ENCODE results near the gene UHRF1.
"Not testable (repeated sequence)": the region's sequence is repeated elsewhere in the genome, so short reads cannot be mapped to it uniquely, and the experiment has no call there.

The UHRF1 gene

DNA sequence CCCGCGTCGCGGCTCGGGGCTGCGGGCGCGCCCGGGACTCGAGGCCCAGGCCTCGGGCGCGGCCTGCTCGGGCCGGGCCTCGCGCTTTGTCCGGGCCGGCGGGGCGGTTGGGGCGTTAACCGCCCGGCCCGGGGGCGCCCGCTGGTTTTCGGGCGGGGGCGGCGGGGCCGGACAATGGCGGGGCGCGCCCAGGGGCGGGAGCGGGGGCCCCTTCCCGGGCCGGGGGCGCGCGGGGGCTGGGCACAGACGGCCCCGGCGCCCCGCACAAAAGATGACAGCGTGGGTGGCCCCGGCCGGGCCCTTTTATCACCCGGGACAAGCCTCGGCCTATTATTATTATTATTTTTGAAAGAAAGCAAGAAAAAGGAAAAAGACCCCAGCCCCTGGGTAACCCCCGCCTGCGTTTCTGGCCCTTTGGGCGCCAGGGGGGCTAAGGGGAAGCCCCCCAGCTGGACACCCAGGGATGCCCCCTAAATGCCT is 60.0 kb downstream of the UHRF1 start:
- FAIRE-seq (no peak), DNase-seq (ENCODE audit: insufficient read length, low spot score) (no peak)
- TF ChIP-seq PAX5 (IDR thresholded peaks at IDR 0.05; ENCODE audit: insufficient read depth, low read length, severe bottlenecking) (no peak), SPI1 (IDR thresholded peaks at IDR 0.05; ENCODE audit: low read depth, low read length) (no peak), POLR2A (IDR thresholded peaks at IDR 0.05; ENCODE audit: low read depth, low read length) (no peak), POU2F2 (IDR thresholded peaks at IDR 0.05; ENCODE audit: low read depth, low read length) (no peak)

DNA sequence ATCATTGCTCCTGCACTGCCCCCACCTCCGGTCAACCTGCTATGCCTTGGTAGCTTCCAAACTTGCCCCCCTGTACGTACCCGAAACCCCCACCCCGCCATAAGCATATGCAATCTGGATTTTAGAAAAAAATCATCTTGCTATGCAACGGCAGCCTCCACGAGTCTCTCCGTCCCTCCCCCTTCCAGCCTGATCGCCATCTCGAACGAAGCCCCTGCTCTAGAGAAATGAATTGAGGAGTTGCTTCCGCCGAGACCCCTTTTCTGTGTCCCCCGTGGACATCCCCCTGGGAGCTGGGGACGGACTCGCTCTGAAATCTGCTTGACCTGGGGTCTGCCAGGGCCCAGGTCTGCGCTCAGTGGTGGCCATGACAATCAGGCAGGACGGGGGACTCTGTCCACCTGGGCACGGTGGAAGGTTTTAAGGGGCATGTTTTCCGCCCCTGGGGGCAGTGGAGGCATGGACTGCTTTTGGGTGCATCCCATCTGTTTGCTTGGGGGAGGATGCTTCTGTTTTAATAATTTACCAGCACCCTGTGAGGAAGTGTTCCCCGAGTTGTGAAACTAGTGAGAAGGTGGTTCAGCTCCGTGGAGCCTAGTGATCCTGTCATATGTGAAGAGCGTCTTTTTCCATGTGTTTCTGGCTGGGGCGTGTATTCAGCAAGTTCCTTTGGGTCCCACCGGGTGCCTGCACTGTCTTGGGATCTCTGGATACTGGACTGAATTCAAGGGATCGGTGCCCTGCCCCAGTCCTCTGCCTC is 60.7 kb downstream of the UHRF1 start:
- TF ChIP-seq SPI1 (IDR thresholded peaks at IDR 0.05; ENCODE audit: low read depth, low read length) (peak; percentile 89), POU2F2 (IDR thresholded peaks at IDR 0.05; ENCODE audit: low read depth, low read length) (no peak)
- no peak for DNase-seq (ENCODE audit: insufficient read length, low spot score)
- FAIRE-seq, result peak; percentile 72

DNA sequence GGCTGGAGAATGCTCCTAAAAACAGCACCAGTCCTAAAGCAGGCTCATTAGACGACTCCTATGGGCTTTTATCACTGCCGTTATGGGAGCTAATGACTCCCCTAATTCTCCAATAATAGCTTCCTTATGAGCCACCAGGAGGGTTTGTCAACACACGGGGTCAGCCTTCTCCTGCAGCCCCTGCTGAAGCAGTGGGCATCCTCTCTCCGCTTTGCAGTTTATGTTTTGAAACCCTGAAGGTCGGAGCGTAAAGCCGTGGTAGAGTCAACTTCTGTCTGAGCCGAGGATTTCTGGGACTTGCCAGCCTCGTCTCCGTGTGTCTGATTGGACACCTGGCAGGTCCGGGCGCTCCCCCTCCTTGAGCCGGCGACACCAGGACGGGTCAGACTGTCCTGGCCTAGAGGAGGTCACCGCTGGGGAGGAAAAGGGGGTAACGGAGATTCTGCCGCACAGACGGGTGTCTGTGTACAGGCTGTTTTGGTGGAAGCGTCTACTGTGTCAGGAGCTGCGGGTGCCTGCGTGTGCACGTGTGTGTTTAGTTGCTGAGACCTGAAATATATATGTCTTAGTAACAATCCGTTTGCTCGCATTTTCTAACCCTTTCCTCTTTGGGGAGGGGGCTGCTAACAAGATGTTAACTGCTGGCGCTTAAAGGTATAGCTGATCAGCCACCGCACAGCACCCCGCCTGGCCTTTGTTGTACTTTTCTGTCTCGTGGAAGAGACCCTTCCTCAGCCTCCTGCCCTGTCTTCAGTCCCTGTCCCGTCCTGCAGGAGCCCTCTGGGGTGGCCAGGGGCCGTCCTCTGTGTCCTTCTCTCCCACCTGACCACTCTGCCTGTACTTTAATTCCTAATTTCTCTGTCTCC is 61.5 kb downstream of the UHRF1 start:
- FAIRE-seq (no peak), DNase-seq (ENCODE audit: insufficient read length, low spot score) (no peak)
- TF ChIP-seq SPI1 (IDR thresholded peaks at IDR 0.05; ENCODE audit: low read depth, low read length) (no peak), POU2F2 (IDR thresholded peaks at IDR 0.05; ENCODE audit: low read depth, low read length) (no peak), POLR2AphosphoS5 (IDR thresholded peaks at IDR 0.05; ENCODE audit: low read depth, low read length) (no peak), POLR2A (IDR thresholded peaks at IDR 0.05; ENCODE audit: low read depth, low read length) (no peak), TAF1 (IDR thresholded peaks at IDR 0.05; ENCODE audit: low read depth, low read length) (no peak), PAX5 (IDR thresholded peaks at IDR 0.05; ENCODE audit: insufficient read depth, low read length, severe bottlenecking) (no peak)

DNA sequence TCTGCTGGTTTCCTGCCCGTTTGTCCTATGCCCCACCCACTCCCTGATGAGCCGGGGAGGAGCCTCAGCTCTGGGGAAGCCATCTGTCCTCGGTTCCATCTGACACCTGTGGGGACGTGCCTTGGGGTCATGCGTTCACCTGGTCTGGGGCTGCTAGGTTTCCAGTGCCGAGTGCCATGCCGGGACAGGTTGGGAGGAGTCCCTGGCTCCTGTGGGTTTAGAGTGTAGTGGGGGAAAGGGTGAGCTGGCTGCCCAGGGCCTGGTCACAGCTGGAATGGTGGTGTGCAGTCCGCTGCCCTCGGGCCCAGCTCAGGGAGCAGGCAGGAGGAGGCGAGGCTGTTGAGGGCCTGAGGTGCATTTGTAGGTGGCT is 62.1 kb downstream of the UHRF1 start:
- TF ChIP-seq POU2F2 (IDR thresholded peaks at IDR 0.05; ENCODE audit: low read depth, low read length) (no peak), SPI1 (IDR thresholded peaks at IDR 0.05; ENCODE audit: low read depth, low read length) (no peak), PAX5 (IDR thresholded peaks at IDR 0.05; ENCODE audit: insufficient read depth, low read length, severe bottlenecking) (no peak), POLR2AphosphoS5 (IDR thresholded peaks at IDR 0.05; ENCODE audit: low read depth, low read length) (no peak), POLR2A (IDR thresholded peaks at IDR 0.05; ENCODE audit: low read depth, low read length) (no peak), TAF1 (IDR thresholded peaks at IDR 0.05; ENCODE audit: low read depth, low read length) (no peak)
- peak; percentile 68 for DNase-seq (ENCODE audit: insufficient read length, low spot score)
- FAIRE-seq, result peak; percentile 77

DNA sequence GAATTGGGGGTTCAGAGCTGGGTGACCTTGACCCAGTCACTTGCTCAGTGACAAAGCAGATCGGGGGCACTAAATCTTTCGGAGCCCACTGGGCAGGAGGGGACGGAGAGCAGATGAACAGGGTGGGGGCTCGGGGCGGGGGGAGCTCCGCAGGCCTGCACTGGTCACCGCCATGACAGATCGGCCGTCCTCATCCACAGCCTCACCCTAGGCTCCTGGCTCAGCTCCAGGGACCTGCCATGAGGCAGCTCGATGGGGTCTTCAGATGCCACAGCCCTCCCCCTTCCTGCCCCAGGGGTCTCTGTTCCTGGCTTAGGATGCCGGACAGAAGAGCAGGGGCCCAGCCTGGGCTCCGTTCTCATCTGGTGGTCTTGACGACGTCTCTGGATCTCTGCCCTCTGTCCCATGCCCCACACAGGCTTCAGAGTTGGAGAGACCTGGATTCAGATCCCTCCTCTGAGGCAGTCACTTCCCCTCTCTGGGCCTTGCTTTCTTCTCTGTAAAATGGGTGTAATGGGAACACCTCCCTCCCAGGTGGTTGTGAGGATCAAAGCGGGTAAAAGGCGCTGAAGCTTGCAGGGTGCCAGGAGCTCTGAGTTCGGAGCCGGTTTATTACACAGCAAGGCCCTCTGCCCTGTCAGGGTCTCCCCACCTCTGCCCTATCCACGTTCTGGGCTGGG is 62.7 kb downstream of the UHRF1 start:
- DNase-seq (ENCODE audit: insufficient read length, low spot score), result no peak
- no peak for TF ChIP-seq POLR2AphosphoS5 (IDR thresholded peaks at IDR 0.05; ENCODE audit: low read depth, low read length)
- no peak for TF ChIP-seq PAX5 (IDR thresholded peaks at IDR 0.05; ENCODE audit: insufficient read depth, low read length, severe bottlenecking)
- no peak for TF ChIP-seq TAF1 (IDR thresholded peaks at IDR 0.05; ENCODE audit: low read depth, low read length)
- no peak for TF ChIP-seq SPI1 (IDR thresholded peaks at IDR 0.05; ENCODE audit: low read depth, low read length)
- TF ChIP-seq POLR2A (IDR thresholded peaks at IDR 0.05; ENCODE audit: low read depth, low read length), result no peak
- no peak for TF ChIP-seq POU2F2 (IDR thresholded peaks at IDR 0.05; ENCODE audit: low read depth, low read length)
- no peak for FAIRE-seq

DNA sequence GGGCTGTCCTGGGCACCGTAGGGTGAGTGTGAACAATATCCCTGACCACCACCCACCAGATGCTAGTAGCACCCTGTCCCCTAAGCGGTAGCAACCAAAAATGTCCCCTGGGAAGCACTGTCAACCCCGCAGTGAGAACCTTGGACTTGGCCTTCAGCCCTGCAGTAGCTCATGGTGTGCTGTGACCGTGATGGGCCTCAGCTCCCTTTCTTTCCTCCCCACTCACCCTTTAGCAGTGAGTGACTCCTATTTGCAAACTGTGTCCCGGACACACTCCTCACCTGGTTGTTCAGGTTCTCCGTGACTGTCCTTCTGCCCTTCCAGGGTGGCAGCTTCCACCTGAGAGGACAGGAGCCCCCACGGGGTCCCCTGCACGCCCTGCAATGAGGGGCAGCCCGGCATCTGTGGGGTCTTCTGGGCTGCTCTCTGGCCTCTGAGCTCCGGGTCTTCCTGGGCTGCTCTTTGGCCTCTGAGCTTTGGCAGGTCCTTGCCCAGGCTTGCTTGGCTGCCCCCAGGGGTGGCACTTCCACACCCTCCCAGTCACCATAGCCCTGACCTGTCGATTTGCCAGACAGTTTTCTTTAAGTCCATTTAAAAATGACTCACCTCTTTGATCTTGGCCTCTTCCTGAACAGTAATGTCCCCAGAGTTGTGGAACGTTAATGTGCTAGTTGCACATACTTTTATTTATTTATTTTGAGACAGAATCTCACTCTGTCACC is 63.4 kb downstream of the UHRF1 start:
- FAIRE-seq (no peak), DNase-seq (ENCODE audit: insufficient read length, low spot score) (no peak)
- TF ChIP-seq TAF1 (IDR thresholded peaks at IDR 0.05; ENCODE audit: low read depth, low read length), result no peak
- no peak for TF ChIP-seq POLR2A (IDR thresholded peaks at IDR 0.05; ENCODE audit: low read depth, low read length)
- no peak for TF ChIP-seq SPI1 (IDR thresholded peaks at IDR 0.05; ENCODE audit: low read depth, low read length)
- TF ChIP-seq PAX5 (IDR thresholded peaks at IDR 0.05; ENCODE audit: insufficient read depth, low read length, severe bottlenecking), result no peak
- TF ChIP-seq POLR2AphosphoS5 (IDR thresholded peaks at IDR 0.05; ENCODE audit: low read depth, low read length), result no peak
- no peak for TF ChIP-seq POU2F2 (IDR thresholded peaks at IDR 0.05; ENCODE audit: low read depth, low read length)

DNA sequence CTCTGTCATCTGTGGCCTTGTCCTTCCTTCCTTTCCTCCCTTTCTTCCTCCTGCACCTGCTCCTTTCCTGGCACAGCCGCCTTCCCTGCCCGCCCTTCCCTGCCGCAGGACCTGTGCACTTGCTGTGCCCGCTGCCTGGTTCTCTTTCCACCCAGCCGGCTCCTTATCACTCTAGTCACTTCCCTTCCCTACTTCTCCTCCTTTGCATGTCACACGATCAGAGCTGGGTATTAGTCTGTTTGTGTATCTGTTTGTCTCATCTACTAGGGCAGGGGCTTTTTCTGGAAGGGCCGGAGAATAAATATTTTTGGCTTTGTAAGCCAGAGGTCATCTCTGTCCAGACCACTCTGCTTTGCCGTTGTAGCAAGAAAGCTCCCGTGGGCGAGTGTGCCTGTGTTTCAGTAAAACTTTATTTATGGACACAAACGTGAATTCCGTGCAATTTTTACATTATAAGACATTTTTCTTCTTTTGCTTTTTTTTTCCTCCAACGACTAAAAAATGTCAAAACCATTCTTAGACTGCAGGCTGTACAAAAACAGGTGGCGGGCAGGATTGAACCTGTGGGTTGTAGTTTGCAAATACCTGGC is 65.7 kb downstream of the UHRF1 start:
- DNase-seq (ENCODE audit: insufficient read length, low spot score) (no peak), FAIRE-seq (no peak)
- TF ChIP-seq POLR2A (IDR thresholded peaks at IDR 0.05; ENCODE audit: low read depth, low read length) (no peak), TAF1 (IDR thresholded peaks at IDR 0.05; ENCODE audit: low read depth, low read length) (no peak), SPI1 (IDR thresholded peaks at IDR 0.05; ENCODE audit: low read depth, low read length) (no peak), POLR2AphosphoS5 (IDR thresholded peaks at IDR 0.05; ENCODE audit: low read depth, low read length) (no peak), POU2F2 (IDR thresholded peaks at IDR 0.05; ENCODE audit: low read depth, low read length) (no peak), PAX5 (IDR thresholded peaks at IDR 0.05; ENCODE audit: insufficient read depth, low read length, severe bottlenecking) (no peak)

DNA sequence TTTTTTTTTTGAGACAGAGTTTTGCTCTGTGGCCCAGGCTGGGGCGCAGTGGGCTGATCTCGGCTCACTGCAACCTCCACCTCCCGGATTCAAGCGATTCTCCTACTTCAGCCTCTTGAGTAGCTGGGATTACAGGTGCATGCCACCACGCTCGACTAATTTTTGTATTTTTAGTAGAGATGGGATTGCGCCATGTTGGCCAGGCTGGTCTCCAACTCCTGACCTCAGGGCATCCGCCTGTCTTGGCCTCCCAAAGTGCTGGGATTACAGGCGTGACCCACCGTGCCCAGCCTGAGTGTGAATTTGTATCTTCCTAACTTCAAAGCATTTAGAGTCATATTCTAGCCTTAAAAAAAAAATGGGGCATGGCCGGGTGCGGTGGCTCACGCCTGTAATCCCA is 66.3 kb downstream of the UHRF1 start:
- not testable (repeated sequence) for DNase-seq (ENCODE audit: insufficient read length, low spot score); FAIRE-seq
